DMS153 (cell line): ENCODE data around the gene DLG2.
"Not testable (repeated sequence)": the region's sequence is repeated elsewhere in the genome, so short reads cannot be mapped to it uniquely, and the experiment has no call there.

Experiments used
- DNase-seq: peaks from one replicate; lab custom pipeline; 2025; lab: John Stamatoyannopoulos, UW

Gene DLG2

GRCh38 chr11:84372381-84372950 lies 1254.7 kb downstream of the DLG2 start:
- no peak for DNase-seq

- no peak for DNase-seq
Measured at GRCh38 chr11:84358034-84358433, 1269.1 kb downstream of the DLG2 start.

GRCh38 chr11:84355911-84356310 lies 1271.2 kb downstream of the DLG2 start:
- DNase-seq: no peak

- no peak for DNase-seq
Measured at GRCh38 chr11:84345597-84345996, 1281.5 kb downstream of the DLG2 start.

- no peak for DNase-seq
Measured at GRCh38 chr11:84345027-84345426, 1282.1 kb downstream of the DLG2 start.

- DNase-seq: no peak
Measured at GRCh38 chr11:84339796-84340195, 1287.3 kb downstream of the DLG2 start.

- DNase-seq: no peak
Measured at GRCh38 chr11:84333221-84333620, 1293.9 kb downstream of the DLG2 start.

GRCh38 chr11:84322211-84322610 lies 1304.9 kb downstream of the DLG2 start:
- no peak for DNase-seq

GRCh38 chr11:84319863-84320262 lies 1307.3 kb downstream of the DLG2 start:
- no peak for DNase-seq

- no peak for DNase-seq
Measured at GRCh38 chr11:84316866-84317555, 1310.1 kb downstream of the DLG2 start.

GRCh38 chr11:84313830-84314359 lies 1313.2 kb downstream of the DLG2 start:
- DNase-seq: no peak

GRCh38 chr11:84310268-84310667 lies 1316.9 kb downstream of the DLG2 start:
- DNase-seq: no peak

GRCh38 chr11:84308491-84308890 lies 1318.7 kb downstream of the DLG2 start:
- not testable (repeated sequence) for DNase-seq

GRCh38 chr11:84300092-84300491 lies 1327.1 kb downstream of the DLG2 start:
- no peak for DNase-seq

GRCh38 chr11:84297570-84297969 lies 1329.6 kb downstream of the DLG2 start:
- DNase-seq: no peak

GRCh38 chr11:84295815-84296214 lies 1331.3 kb downstream of the DLG2 start:
- no peak for DNase-seq

GRCh38 chr11:84292955-84293354 lies 1334.2 kb downstream of the DLG2 start:
- no peak for DNase-seq

- DNase-seq: no peak
Measured at GRCh38 chr11:84292006-84292405, 1335.1 kb downstream of the DLG2 start.

GRCh38 chr11:84290647-84291046 lies 1336.5 kb downstream of the DLG2 start:
- no peak for DNase-seq

GRCh38 chr11:84289381-84289906 lies 1337.7 kb downstream of the DLG2 start:
- no peak for DNase-seq

GRCh38 chr11:84273541-84273940 lies 1353.6 kb downstream of the DLG2 start:
- no peak for DNase-seq

GRCh38 chr11:84270466-84270865 lies 1356.7 kb downstream of the DLG2 start:
- DNase-seq: no peak

GRCh38 chr11:84264066-84264465 lies 1363.1 kb downstream of the DLG2 start:
- DNase-seq: no peak
